Type B pancreatic cell (in vitro differentiated cells): ENCODE measurements around the gene FAM83D. TPM values are rescaled to one million over a fixed set of nuclear protein-coding genes. Genes with fewer than 3 reads are reported as not detected.

Experiments
- DNase-seq: peaks from one replicate; pipeline ENCODE4 v3.0.0; 2021; ENCODE audit warnings: mixed read lengths; ENCODE audit not compliant: unreplicated experiment; ENCODE audit errors: extremely low spot score
- H3K27ac Mint-ChIP-seq: 2 replicates; pipeline ENCODE4 v1.8.0; 2021; ENCODE audit warnings: mild to moderate bottlenecking, mixed read lengths
- H3K27me3 Mint-ChIP-seq: 2 replicates; pipeline ENCODE4 v1.8.0; 2021; ENCODE audit warnings: mixed read lengths
- H3K36me3 Mint-ChIP-seq: 2 replicates; pipeline ENCODE4 v1.8.0; 2021; ENCODE audit warnings: mixed read lengths
- H3K4me1 Mint-ChIP-seq: one replicate; pipeline ENCODE4 v1.8.0; 2021; ENCODE audit warnings: mixed read lengths; ENCODE audit not compliant: unreplicated experiment
- H3K4me3 Mint-ChIP-seq: 2 replicates; pipeline ENCODE4 v1.8.0; 2021; ENCODE audit warnings: mild to moderate bottlenecking, mixed read lengths
- H3K9me3 Mint-ChIP-seq: 2 replicates; pipeline ENCODE4 v1.8.0; 2021; ENCODE audit warnings: mixed read lengths
- total RNA-seq: library from RNA; stranded (reverse); gene quantifications from 2 replicates; pipeline ENCODE4 v1.2.1, GENCODE V29; 2021; ENCODE audit warnings: low replicate concordance
- TF ChIP-seq, protein P1 (sequence below): fragments of 200-600 bp; sonication (generic); conservative IDR thresholded peaks from 2 replicates; pipeline ENCODE4 v1.5.0; 2021; ENCODE audit warnings: antibody characterized with exemption, mild to moderate bottlenecking

The FAM83D gene
- total RNA-seq, 1 donor from 2014 or later: 23.1 TPM

DNA sequence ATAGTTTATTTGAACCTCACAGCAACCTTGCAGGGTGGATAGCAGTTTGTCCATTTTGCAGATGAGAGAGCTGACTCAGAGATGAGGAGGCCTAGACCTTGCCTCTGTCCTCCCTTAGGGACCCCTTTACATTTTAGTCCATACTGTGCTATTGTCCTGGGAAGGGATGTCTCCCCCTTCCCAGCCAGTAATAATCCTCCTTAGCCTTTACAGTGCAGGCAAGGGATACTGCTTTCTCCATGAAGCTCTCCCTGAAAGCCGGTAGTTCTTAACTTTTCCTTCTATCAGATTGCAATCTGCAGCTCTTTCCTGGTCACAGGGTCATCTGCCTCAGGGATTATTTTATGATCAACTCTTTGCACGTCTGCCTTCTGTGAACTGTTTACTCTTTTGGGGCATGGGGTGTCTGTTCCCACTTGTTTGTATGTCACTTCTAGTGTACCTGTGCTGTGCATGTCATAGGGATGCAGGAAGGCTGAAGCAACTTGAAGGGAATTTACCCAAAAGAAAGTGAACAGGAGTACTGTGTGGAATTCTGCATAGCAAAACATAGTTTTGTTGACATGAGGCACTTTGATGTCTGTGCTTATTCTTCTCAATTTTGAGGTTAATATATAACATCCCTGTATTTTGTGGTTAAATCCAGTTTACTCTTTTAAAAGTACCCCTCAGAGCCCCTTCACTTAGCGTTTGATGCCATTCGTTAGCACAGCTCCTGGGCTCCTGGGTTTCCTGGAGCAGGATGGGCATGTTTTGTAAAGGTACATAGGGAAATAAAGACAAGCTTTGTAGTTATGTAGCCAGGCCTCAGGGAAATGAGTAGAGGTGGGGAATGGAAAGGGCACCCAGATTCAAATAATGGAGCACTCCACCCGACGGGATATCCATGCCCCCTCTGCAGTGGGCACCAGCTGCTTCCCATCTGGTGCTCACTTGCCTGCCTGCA, 74.0 kb downstream of the FAM83D start:
- H3K4me3 Mint-ChIP-seq: no peak overlapping the region
- H3K27ac Mint-ChIP-seq: no peak overlapping the region
- peaks cover 38% of the 10 kb centered on the region for H3K36me3 Mint-ChIP-seq
- H3K27me3 Mint-ChIP-seq: no peaks in the 10 kb centered on the region
- no peaks in the 10 kb centered on the region for H3K4me1 Mint-ChIP-seq
- no peak for DNase-seq
- H3K9me3 Mint-ChIP-seq: no peaks in the 10 kb centered on the region
- TF ChIP-seq, protein P1, sequence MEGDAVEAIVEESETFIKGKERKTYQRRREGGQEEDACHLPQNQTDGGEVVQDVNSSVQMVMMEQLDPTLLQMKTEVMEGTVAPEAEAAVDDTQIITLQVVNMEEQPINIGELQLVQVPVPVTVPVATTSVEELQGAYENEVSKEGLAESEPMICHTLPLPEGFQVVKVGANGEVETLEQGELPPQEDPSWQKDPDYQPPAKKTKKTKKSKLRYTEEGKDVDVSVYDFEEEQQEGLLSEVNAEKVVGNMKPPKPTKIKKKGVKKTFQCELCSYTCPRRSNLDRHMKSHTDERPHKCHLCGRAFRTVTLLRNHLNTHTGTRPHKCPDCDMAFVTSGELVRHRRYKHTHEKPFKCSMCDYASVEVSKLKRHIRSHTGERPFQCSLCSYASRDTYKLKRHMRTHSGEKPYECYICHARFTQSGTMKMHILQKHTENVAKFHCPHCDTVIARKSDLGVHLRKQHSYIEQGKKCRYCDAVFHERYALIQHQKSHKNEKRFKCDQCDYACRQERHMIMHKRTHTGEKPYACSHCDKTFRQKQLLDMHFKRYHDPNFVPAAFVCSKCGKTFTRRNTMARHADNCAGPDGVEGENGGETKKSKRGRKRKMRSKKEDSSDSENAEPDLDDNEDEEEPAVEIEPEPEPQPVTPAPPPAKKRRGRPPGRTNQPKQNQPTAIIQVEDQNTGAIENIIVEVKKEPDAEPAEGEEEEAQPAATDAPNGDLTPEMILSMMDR: no peak

Other genes starting within 250 kb of the FAM83D start
- gene SLC32A1, start 201.9 kb upstream of the FAM83D start, total RNA-seq: not detected in 2 replicates
- 5.7 and 9.1 TPM in 2 replicates for gene ACTR5, start 178.0 kb upstream of the FAM83D start, total RNA-seq
- gene PPP1R16B, start 120.7 kb upstream of the FAM83D start, total RNA-seq: 0.31 TPM in 1 of 2 replicates, not detected in the other
- gene DHX35, start 35.9 kb downstream of the FAM83D start, total RNA-seq: 7.1 and 14.0 TPM in 2 replicates